SK-N-SH treated with all-trans-retinoic acid at 6 μM for 48 hours (cell line): Measurements from ENCODE around the gene CBLN4.

Source experiments
- ATAC-seq: fragments of 200-7000 bp; cut with Tn5 transposase; 3 replicates; pipeline ENCODE4 v1.9.1; 2020; ENCODE audit warnings: mild to moderate bottlenecking, moderate library complexity
- ARNTL ChIP-seq: fragments of 450-650 bp; formaldehyde crosslinking; IDR thresholded peaks from 2 replicates; pipeline ENCODE4 v1.5.0; 2020; ENCODE audit warnings: low read depth, mild to moderate bottlenecking, moderate library complexity, borderline replicate concordance
- CREB5 ChIP-seq: fragments of 250-450 bp; sonication (Bioruptor Pico); IDR thresholded peaks from 2 replicates; pipeline ENCODE4 v1.5.1; 2020; ENCODE audit warnings: low read depth, mild to moderate bottlenecking, moderate library complexity
- CSRNP3 ChIP-seq: fragments of 250-450 bp; sonication (Bioruptor Pico); IDR thresholded peaks from 2 replicates; pipeline ENCODE4 v1.5.1; 2021; ENCODE audit warnings: mild to moderate bottlenecking, moderate library complexity
- ESRRG ChIP-seq: fragments of 250-450 bp; sonication (Bioruptor Pico); IDR thresholded peaks from 2 replicates; pipeline ENCODE4 v1.6.1; 2021; ENCODE audit warnings: mild to moderate bottlenecking
- GLIS3 ChIP-seq: fragments of 250-450 bp; sonication (Bioruptor Pico); IDR thresholded peaks from 2 replicates; pipeline ENCODE4 v1.5.0; 2020; ENCODE audit warnings: mild to moderate bottlenecking, moderate library complexity
- ISL1 ChIP-seq: fragments of 250-450 bp; sonication (Bioruptor Pico); IDR thresholded peaks from 2 replicates; pipeline ENCODE4 v2.1.2; 2022; ENCODE audit warnings: mild to moderate bottlenecking, moderate library complexity
- PATZ1 ChIP-seq: fragments of 250-450 bp; sonication (Bioruptor Pico); IDR thresholded peaks from 2 replicates; pipeline ENCODE4 v1.8.0; 2020; ENCODE audit warnings: mild to moderate bottlenecking, moderate library complexity, borderline replicate concordance
- POU6F1 ChIP-seq: fragments of 250-450 bp; sonication (Bioruptor Pico); IDR thresholded peaks from 2 replicates; pipeline ENCODE4 v1.8.0; 2021; ENCODE audit warnings: low read depth, mild to moderate bottlenecking, moderate library complexity, borderline replicate concordance
- PPARA ChIP-seq: fragments of 250-450 bp; sonication (Bioruptor Pico); IDR thresholded peaks from 2 replicates; pipeline ENCODE4 v1.5.0; 2020; ENCODE audit warnings: mild to moderate bottlenecking, borderline replicate concordance
- RARB ChIP-seq: fragments of 250-450 bp; sonication (Bioruptor Pico); IDR thresholded peaks from 2 replicates; pipeline ENCODE4 v1.8.0; 2021; ENCODE audit warnings: mild to moderate bottlenecking, moderate library complexity
- TOX ChIP-seq: fragments of 250-450 bp; sonication (Bioruptor Pico); IDR thresholded peaks from 2 replicates; pipeline ENCODE4 v1.8.0; 2021; ENCODE audit warnings: mild to moderate bottlenecking, moderate library complexity, borderline replicate concordance
- TSHZ2 ChIP-seq: fragments of 250-450 bp; sonication (Bioruptor Pico); IDR thresholded peaks from 2 replicates; pipeline ENCODE4 v1.5.0; 2020; ENCODE audit warnings: mild to moderate bottlenecking, moderate library complexity
- ZC3H10 ChIP-seq: fragments of 250-450 bp; sonication (Bioruptor Pico); IDR thresholded peaks from 2 replicates; pipeline ENCODE4 v1.5.1; 2021; ENCODE audit warnings: mild to moderate bottlenecking, moderate library complexity
- ZFP30 ChIP-seq: fragments of 450-650 bp; formaldehyde crosslinking; IDR thresholded peaks from 2 replicates; pipeline ENCODE4 v1.5.0; 2022; ENCODE audit warnings: mild to moderate bottlenecking, moderate library complexity
- ZNF70 ChIP-seq: fragments of 450-650 bp; formaldehyde crosslinking; IDR thresholded peaks from 2 replicates; pipeline ENCODE4 v1.5.0; 2020; ENCODE audit warnings: mild to moderate bottlenecking, moderate library complexity
- ZNF8 ChIP-seq: fragments of 450-650 bp; formaldehyde crosslinking; IDR thresholded peaks from 2 replicates; pipeline ENCODE4 v1.5.0; 2020; ENCODE audit warnings: mild to moderate bottlenecking, moderate library complexity

CBLN4 gene

GRCh38 chr20:56004611-56005388, 519 bp downstream of the CBLN4 start:
- ATAC-seq = no peak

GRCh38 chr20:56004007-56004406, 1.3 kb downstream of the CBLN4 start:
- TF ChIP-seq TSHZ2 (peak; percentile 36; the same call in 1 of the 2 replicates), ZNF70 (no peak), PPARA (CRISPR knock-in tag) (no peak), ISL1 (CRISPR knock-in tag) (no peak), CREB5 (CRISPR knock-in tag) (no peak), PATZ1 (CRISPR knock-in tag) (no peak), ZNF8 (no peak)

More at GRCh38 chr20:56004611-56005388, 519 bp downstream of the CBLN4 start:
- TF ChIP-seq ISL1 (CRISPR knock-in tag) (no peak), ARNTL (CRISPR knock-in tag) (no peak), ZC3H10 (no peak), TOX (CRISPR knock-in tag) (no peak), CREB5 (CRISPR knock-in tag) (no peak), TSHZ2 (no peak), PATZ1 (CRISPR knock-in tag) (no peak)

GRCh38 chr20:56002908-56003800, 2.2 kb downstream of the CBLN4 start:
- ATAC-seq = no peak
- no peak for TF ChIP-seq ZNF8
- TF ChIP-seq ESRRG (CRISPR knock-in tag) = no peak
- no peak for TF ChIP-seq POU6F1 (CRISPR knock-in tag)
- no peak for TF ChIP-seq PPARA (CRISPR knock-in tag)
- TF ChIP-seq RARB (CRISPR knock-in tag) = no peak
- no peak for TF ChIP-seq CREB5 (CRISPR knock-in tag)
- TF ChIP-seq CSRNP3 (CRISPR knock-in tag) = no peak
- TF ChIP-seq ARNTL (CRISPR knock-in tag) = no peak
- TF ChIP-seq ZFP30 = no peak
- no peak for TF ChIP-seq GLIS3
- no peak for TF ChIP-seq TOX (CRISPR knock-in tag)

More at GRCh38 chr20:56004007-56004406, 1.3 kb downstream of the CBLN4 start:
- no peak; the same call in 2 of the 3 replicates for ATAC-seq
